ENCODE measurements around the gene LCN6. TPM values are rescaled to one million over a fixed set of nuclear protein-coding genes. Genes with fewer than 3 reads are reported as not detected.

Gene LCN6
- total and polyA plus RNA-seq, 2 donors (not counting 1 experiment from before 2014, with no cell fraction given): 0.18 TPM; not detected in 1

GRCh38 chr9:136726118-136726517 is 22.2 kb downstream of the LCN6 start:
- WGBS (ENCODE audit: insufficient coverage): 78% methylated on average over 16 of the region's 16 CpGs
- peak overlapping the region; percentile 96 for H3K4me2 ChIP-seq (replicated peaks; ENCODE audit: low read depth, low read length, poor library complexity, severe bottlenecking)
- no peak overlapping the region for H3K27ac ChIP-seq (ENCODE audit: low read length in 2 of 2)
- Mint-ChIP-seq H3K4me3 (peak overlapping the region; percentile 96), H3K27me3 (no peaks in the 10 kb centered on the region), H3K27ac (peak overlapping the region; percentile 93), H3K9me3 (ENCODE audit: insufficient read depth) (no peaks in the 10 kb centered on the region), H3K4me1 (peaks cover 43% of the 10 kb centered on the region)
- peaks cover 22 to 35% of the 10 kb centered on the region in 2 donors for H3K4me1 ChIP-seq (ENCODE audit: control insufficient read depth in 2 of 2, insufficient read depth in 2 of 2, low read length in 2 of 2)
- intact Hi-C loops (cut with micrococcal nuclease): no loop called here
- H3K79me2 ChIP-seq (ENCODE audit: control insufficient read depth, insufficient read depth, low read length): peaks cover 36% of the 10 kb centered on the region
- no peak for DNase-seq
- no peak for TF ChIP-seq CTCF (IDR thresholded peaks at IDR 0.05)
- no peak for TF ChIP-seq EZH2 (IDR thresholded peaks at IDR 0.05; ENCODE audit: borderline replicate concordance, insufficient read depth, low read depth, low read length, poor library complexity, severe bottlenecking)
- H3K9ac ChIP-seq (ENCODE audit: low read length): peak overlapping the region; percentile 95
- ChIA-PET CTCF (interaction anchor here (1.6 to 7.2 kb wide), 6 partner anchors 11 to 65 kb away, joined by 4 to 102 read pairs (median 20); partner anchors contain the start of genes LCN10, LCN8 and TMEM141), POLR2A (interaction anchor here (1.3 to 5.1 kb wide), 4 partner anchors 12 to 33 kb away, joined by 4 to 83 read pairs (median 34); partner anchors contain the start of genes LCN6 and LCN8)
- H3K4me3 ChIP-seq (ENCODE audit: control extremely low read depth in 1 of 5, extremely low read depth in 1 of 5, insufficient read depth in 1 of 5, low read depth in 2 of 5, low read length in 4 of 5): peak overlapping the region in 2 of 5 experiments; percentile 99
- no peaks in the 10 kb centered on the region for H3K9me3 ChIP-seq (ENCODE audit: control extremely low read depth in 1 of 3, control insufficient read depth in 2 of 3, insufficient read depth in 1 of 3, low read length in 2 of 3)
- no peak for ATAC-seq (ENCODE audit: low read depth)
- peaks cover 0 to 47% of the 10 kb centered on the region in 2 experiments for H3K36me3 ChIP-seq (replicated peaks in 1 of 2; ENCODE audit: control extremely low read depth in 1 of 2, control insufficient read depth in 1 of 2, extremely low read depth in 1 of 2, insufficient read depth in 2 of 2, low read length in 1 of 2)
- H4K20me1 ChIP-seq (ENCODE audit: control insufficient read depth, insufficient read depth, low read length, poor library complexity, severe bottlenecking): peaks cover 68% of the 10 kb centered on the region
- no peak overlapping the region for H2AFZ ChIP-seq (ENCODE audit: insufficient read depth, low read depth, low read length, poor library complexity, severe bottlenecking)
- no peaks in the 10 kb centered on the region for H3K27me3 ChIP-seq (replicated peaks in 1 of 4; ENCODE audit: control extremely low read depth in 1 of 4, control insufficient read depth in 3 of 4, insufficient read depth in 4 of 4, low read length in 3 of 4)

GRCh38 chr9:136725612-136726011 is 22.7 kb downstream of the LCN6 start:
- Histone ChIP-seq H3K36me3 (replicated peaks in 1 of 2; ENCODE audit: control extremely low read depth in 1 of 2, control insufficient read depth in 1 of 2, extremely low read depth in 1 of 2, insufficient read depth in 2 of 2, low read length in 1 of 2) (peaks cover 0 to 51% of the 10 kb centered on the region in 2 experiments), H3K27ac (ENCODE audit: low read length in 2 of 2) (no peak overlapping the region), H3K4me2 (replicated peaks; ENCODE audit: low read depth, low read length, poor library complexity, severe bottlenecking) (peak overlapping the region; percentile 96), H4K20me1 (ENCODE audit: control insufficient read depth, insufficient read depth, low read length, poor library complexity, severe bottlenecking) (peaks cover 73% of the 10 kb centered on the region), H3K27me3 (replicated peaks in 1 of 4; ENCODE audit: control extremely low read depth in 1 of 4, control insufficient read depth in 3 of 4, insufficient read depth in 4 of 4, low read length in 3 of 4) (no peaks in the 10 kb centered on the region), H3K4me3 (ENCODE audit: control extremely low read depth in 1 of 5, extremely low read depth in 1 of 5, insufficient read depth in 1 of 5, low read depth in 2 of 5, low read length in 4 of 5) (peak overlapping the region in 1 of 5 experiments; percentile 5), H3K9ac (ENCODE audit: low read length) (no peak overlapping the region), H3K79me2 (ENCODE audit: control insufficient read depth, insufficient read depth, low read length) (peaks cover 36% of the 10 kb centered on the region), H3K4me1 (ENCODE audit: control insufficient read depth in 2 of 2, insufficient read depth in 2 of 2, low read length in 2 of 2) (peaks cover 22 to 35% of the 10 kb centered on the region in 2 donors), H2AFZ (ENCODE audit: insufficient read depth, low read depth, low read length, poor library complexity, severe bottlenecking) (no peak overlapping the region), H3K9me3 (ENCODE audit: control extremely low read depth in 1 of 3, control insufficient read depth in 2 of 3, insufficient read depth in 1 of 3, low read length in 2 of 3) (no peaks in the 10 kb centered on the region)
- Mint-ChIP-seq H3K4me3 (peak overlapping the region; percentile 96), H3K27me3 (no peaks in the 10 kb centered on the region), H3K4me1 (peaks cover 45% of the 10 kb centered on the region), H3K9me3 (ENCODE audit: insufficient read depth) (no peaks in the 10 kb centered on the region), H3K27ac (no peak overlapping the region)
- DNase-seq (no peak), ATAC-seq (ENCODE audit: low read depth) (no peak)
- intact Hi-C loops (cut with micrococcal nuclease): no loop called here
- CTCF ChIA-PET: interaction anchor here (1.0 to 7.2 kb wide), 4 partner anchors 10 to 41 kb away, joined by 4 to 102 read pairs (median 34); partner anchors contain the start of genes LCN10 and LCN8
- POLR2A ChIA-PET: interaction anchor here (2.1 kb wide), 1 partner anchor 12 kb away, joined by 8 read pairs; no protein-coding TSS in a partner anchor
- WGBS (ENCODE audit: insufficient coverage): 92% methylated on average over 10 of the region's 10 CpGs
- TF ChIP-seq EZH2 (IDR thresholded peaks at IDR 0.05; ENCODE audit: borderline replicate concordance, insufficient read depth, low read depth, low read length, poor library complexity, severe bottlenecking) (no peak), CTCF (IDR thresholded peaks at IDR 0.05) (no peak)
